ENCODE measurements around the gene IL11RA. TPM values are rescaled to one million over a fixed set of nuclear protein-coding genes. Genes with fewer than 3 reads are reported as not detected.

The IL11RA gene
- total RNA-seq, 2 experiments from 2014 or later, result 17.4 to 20.7 TPM

GRCh38 chr9:34663303-34663605 is 11.3 kb downstream of the IL11RA start:
- no peak for DNase-seq
- peaks cover 22% of the 10 kb centered on the region for H3K4me1 Mint-ChIP-seq (ENCODE audit: low read depth)
- intact Hi-C loops (cut with micrococcal nuclease), result no loop called here
- TF ChIP-seq, protein P1, sequence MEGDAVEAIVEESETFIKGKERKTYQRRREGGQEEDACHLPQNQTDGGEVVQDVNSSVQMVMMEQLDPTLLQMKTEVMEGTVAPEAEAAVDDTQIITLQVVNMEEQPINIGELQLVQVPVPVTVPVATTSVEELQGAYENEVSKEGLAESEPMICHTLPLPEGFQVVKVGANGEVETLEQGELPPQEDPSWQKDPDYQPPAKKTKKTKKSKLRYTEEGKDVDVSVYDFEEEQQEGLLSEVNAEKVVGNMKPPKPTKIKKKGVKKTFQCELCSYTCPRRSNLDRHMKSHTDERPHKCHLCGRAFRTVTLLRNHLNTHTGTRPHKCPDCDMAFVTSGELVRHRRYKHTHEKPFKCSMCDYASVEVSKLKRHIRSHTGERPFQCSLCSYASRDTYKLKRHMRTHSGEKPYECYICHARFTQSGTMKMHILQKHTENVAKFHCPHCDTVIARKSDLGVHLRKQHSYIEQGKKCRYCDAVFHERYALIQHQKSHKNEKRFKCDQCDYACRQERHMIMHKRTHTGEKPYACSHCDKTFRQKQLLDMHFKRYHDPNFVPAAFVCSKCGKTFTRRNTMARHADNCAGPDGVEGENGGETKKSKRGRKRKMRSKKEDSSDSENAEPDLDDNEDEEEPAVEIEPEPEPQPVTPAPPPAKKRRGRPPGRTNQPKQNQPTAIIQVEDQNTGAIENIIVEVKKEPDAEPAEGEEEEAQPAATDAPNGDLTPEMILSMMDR (IDR thresholded peaks at IDR 0.05), result no peak
- H3K36me3 Mint-ChIP-seq (ENCODE audit: low read depth), result peaks cover 5% of the 10 kb centered on the region
- H3K4me3 Mint-ChIP-seq, result no peak overlapping the region
- peak overlapping the region; percentile 23 for H3K27ac Mint-ChIP-seq
- H3K27me3 Mint-ChIP-seq, result no peaks in the 10 kb centered on the region
- H3K9me3 Mint-ChIP-seq, result no peaks in the 10 kb centered on the region
- ATAC-seq, result no peak
- POLR2A ChIA-PET, result interaction anchor here (0.9 to 1.5 kb wide), 4 partner anchors 10 to 381 kb away, joined by 3 to 4 read pairs (median 3); partner anchors contain the start of gene GALT
- CTCF ChIA-PET, result interaction anchor here (1.1 to 6.5 kb wide), 7 partner anchors 10 to 236 kb away, joined by 3 to 54 read pairs (median 7); partner anchors contain the start of genes GALT and SIGMAR1

GRCh38 chr9:34664281-34665066 is 12.5 kb downstream of the IL11RA start:
- POLR2A ChIA-PET, result interaction anchor here (1.1 to 1.5 kb wide), 3 partner anchors 20 to 28 kb away, joined by 3 to 12 read pairs (median 3); partner anchors contain the start of gene SIGMAR1
- CTCF ChIA-PET, result interaction anchor here (0.9 to 6.5 kb wide), 11 partner anchors 8 to 446 kb away, joined by 3 to 54 read pairs (median 3); partner anchors contain the start of genes GALT and SIGMAR1
- peaks cover 22% of the 10 kb centered on the region for H3K4me1 Mint-ChIP-seq (ENCODE audit: low read depth)

GRCh38 chr9:34665067-34665380 is 13.0 kb downstream of the IL11RA start:
- Mint-ChIP-seq H3K4me1 (ENCODE audit: low read depth) (peaks cover 22% of the 10 kb centered on the region), H3K27me3 (no peaks in the 10 kb centered on the region), H3K9me3 (peaks cover 5% of the 10 kb centered on the region), H3K4me3 (peak overlapping the region; percentile 79), H3K27ac (peak overlapping the region; percentile 83), H3K36me3 (ENCODE audit: low read depth) (peaks cover 8% of the 10 kb centered on the region)
- intact Hi-C loops (cut with micrococcal nuclease), result no loop called here
- TF ChIP-seq, protein P1 (IDR thresholded peaks at IDR 0.05), result no peak
- CTCF ChIA-PET, result interaction anchor here (0.9 to 6.5 kb wide), 9 partner anchors 9 to 446 kb away, joined by 3 to 54 read pairs (median 4); partner anchors contain the start of genes GALT and SIGMAR1
- POLR2A ChIA-PET, result interaction anchor here (1.1 to 1.5 kb wide), 2 partner anchors 20 to 28 kb away, joined by 3 to 12 read pairs; partner anchors contain the start of gene SIGMAR1
- ATAC-seq, result no peak
- DNase-seq, result no peak

More at GRCh38 chr9:34664281-34665066, 12.5 kb downstream of the IL11RA start:
- TF ChIP-seq, protein P1 (IDR thresholded peaks at IDR 0.05), result peak; percentile 83
- intact Hi-C loops (cut with micrococcal nuclease), result no loop called here
- Mint-ChIP-seq H3K27me3 (no peaks in the 10 kb centered on the region), H3K27ac (peak overlapping the region; percentile 83), H3K36me3 (ENCODE audit: low read depth) (peaks cover 9% of the 10 kb centered on the region), H3K9me3 (peaks cover 5% of the 10 kb centered on the region), H3K4me3 (peak overlapping the region; percentile 79)
- peak; percentile 91 for DNase-seq
- peak; percentile 69 for ATAC-seq

GRCh38 chr9:34665381-34666250 is 13.6 kb downstream of the IL11RA start:
- Mint-ChIP-seq H3K27me3 (no peaks in the 10 kb centered on the region), H3K9me3 (peaks cover 9% of the 10 kb centered on the region), H3K4me3 (peak overlapping the region; percentile 79), H3K27ac (peak overlapping the region; percentile 85), H3K36me3 (ENCODE audit: low read depth) (peaks cover 5% of the 10 kb centered on the region), H3K4me1 (ENCODE audit: low read depth) (peaks cover 22% of the 10 kb centered on the region)
- peak; percentile 91 for DNase-seq
- ChIA-PET POLR2A (interaction anchor here (1.1 to 1.5 kb wide), 2 partner anchors 21 to 29 kb away, joined by 3 to 12 read pairs; partner anchors contain the start of gene SIGMAR1), CTCF (interaction anchor here (0.9 to 6.5 kb wide), 8 partner anchors 10 to 445 kb away, joined by 3 to 54 read pairs (median 6); partner anchors contain the start of genes GALT and SIGMAR1)
- intact Hi-C loops (cut with micrococcal nuclease), result no loop called here
- peak; percentile 81 for ATAC-seq
- TF ChIP-seq, protein P1 (IDR thresholded peaks at IDR 0.05), result no peak
